HepG2 (cell line): ENCODE results near the gene IL27RA. TPM values are rescaled to one million over a fixed set of nuclear protein-coding genes. Genes with fewer than 3 reads are reported as not detected.

Source experiments
- CHD4 ChIP-seq: fragments of 200-600 bp; sonication (generic); IDR thresholded peaks from 2 replicates; pipeline ENCODE4 v1.7.0; 2017; ENCODE audit warnings: mild to moderate bottlenecking, low read length, borderline replicate concordance
- DBP ChIP-seq: sonication (generic); formaldehyde crosslinking; IDR thresholded peaks from 2 replicates; pipeline ENCODE4 v1.4.0; 2020; ENCODE audit warnings: missing genetic modification reagents; ENCODE audit errors: not compliant biosample characterization
- EED ChIP-seq: sonication (generic); formaldehyde crosslinking; IDR thresholded peaks from 2 replicates; pipeline ENCODE4 v1.5.0; 2020; ENCODE audit warnings: mild to moderate bottlenecking, missing genetic modification reagents
- GLI4 ChIP-seq: sonication (generic); formaldehyde crosslinking; IDR thresholded peaks from 2 replicates; pipeline ENCODE4 v1.5.1; 2020; ENCODE audit warnings: missing genetic modification reagents, mild to moderate bottlenecking, moderate library complexity, borderline replicate concordance
- HDAC2 ChIP-seq: sonication (generic); formaldehyde crosslinking; IDR thresholded peaks from 2 replicates; pipeline ENCODE4 v1.4.0; 2020; ENCODE audit warnings: missing genetic modification reagents
- HOXA7 ChIP-seq: sonication (generic); formaldehyde crosslinking; IDR thresholded peaks from 2 replicates; pipeline ENCODE4 v1.8.1; 2022; ENCODE audit warnings: mild to moderate bottlenecking, missing genetic modification reagents, moderate library complexity
- IKZF1 ChIP-seq: fragments of 450-650 bp; IDR thresholded peaks from 2 replicates; pipeline ENCODE4 v1.7.1; 2016
- MXD4 ChIP-seq: IDR thresholded peaks from 2 replicates; pipeline ENCODE4 v1.6.1; 2016; ENCODE audit warnings: mild to moderate bottlenecking, missing biosample characterization, missing genetic modification reagents
- NFAT5 ChIP-seq: sonication (generic); formaldehyde crosslinking; IDR thresholded peaks from 2 replicates; pipeline ENCODE4 v1.4.0; 2020; ENCODE audit warnings: missing genetic modification reagents
- NFATC3 ChIP-seq: sonication (generic); formaldehyde crosslinking; IDR thresholded peaks from 2 replicates; pipeline ENCODE4 v1.5.1; 2020; ENCODE audit warnings: mild to moderate bottlenecking, missing genetic modification reagents
- RFX3 ChIP-seq: IDR thresholded peaks from 2 replicates; pipeline ENCODE4 v1.6.1; 2016; ENCODE audit warnings: missing biosample characterization, missing genetic modification reagents
- RFXANK ChIP-seq: IDR thresholded peaks from 2 replicates; pipeline ENCODE4 v1.6.1; 2016
- RNF2 ChIP-seq: fragments of 450-650 bp; conservative IDR thresholded peaks from 2 replicates; pipeline ENCODE4 v1.6.1; 2016; ENCODE audit warnings: low read depth
- U2AF2 ChIP-seq: fragments of 200-400 bp; formaldehyde crosslinking; IDR thresholded peaks from 2 replicates; pipeline ENCODE4 v1.6.1; 2017; ENCODE audit warnings: low read depth, mild to moderate bottlenecking, low read length
- ZBTB7B ChIP-seq: sonication (generic); formaldehyde crosslinking; IDR thresholded peaks from 2 replicates; pipeline ENCODE4 v1.4.0; 2020; ENCODE audit warnings: missing genetic modification reagents
- ZNF121 ChIP-seq: sonication (generic); formaldehyde crosslinking; IDR thresholded peaks from 2 replicates; pipeline ENCODE4 v1.5.0; 2020; ENCODE audit warnings: mild to moderate bottlenecking, missing genetic modification reagents
- ZNF136 ChIP-seq: sonication (generic); formaldehyde crosslinking; IDR thresholded peaks from 2 replicates; pipeline ENCODE4 v1.8.1; 2022; ENCODE audit warnings: low read depth, mild to moderate bottlenecking, moderate library complexity, missing genetic modification reagents
- ZNF207 ChIP-seq: fragments of 450-650 bp; IDR thresholded peaks from 2 replicates; pipeline ENCODE4 v1.6.1; 2016; ENCODE audit warnings: antibody characterized with exemption, borderline replicate concordance
- ZNF260 ChIP-seq: sonication (generic); formaldehyde crosslinking; IDR thresholded peaks from 2 replicates; pipeline ENCODE4 v1.4.0; 2020; ENCODE audit warnings: missing genetic modification reagents, low read depth, mild to moderate bottlenecking, borderline replicate concordance
- ZNF274 ChIP-seq: sonication (generic); formaldehyde crosslinking; IDR thresholded peaks from 2 replicates; pipeline ENCODE4 v1.5.1; 2020; ENCODE audit warnings: mild to moderate bottlenecking, missing genetic modification reagents
- ZNF292 ChIP-seq: sonication (generic); formaldehyde crosslinking; IDR thresholded peaks from 2 replicates; pipeline ENCODE4 v1.8.1; 2022; ENCODE audit warnings: mild to moderate bottlenecking, low read depth, missing genetic modification reagents, borderline replicate concordance
- ZNF383 ChIP-seq: sonication (generic); formaldehyde crosslinking; IDR thresholded peaks from 2 replicates; pipeline ENCODE4 v1.4.0; 2020; ENCODE audit warnings: missing genetic modification reagents, mild to moderate bottlenecking, borderline replicate concordance
- ZNF547 ChIP-seq: sonication (generic); formaldehyde crosslinking; IDR thresholded peaks from 2 replicates; pipeline ENCODE4 v1.5.1; 2020; ENCODE audit warnings: mild to moderate bottlenecking, missing genetic modification reagents
- ZNF570 ChIP-seq: sonication (generic); formaldehyde crosslinking; IDR thresholded peaks from 2 replicates; pipeline ENCODE4 v1.4.0; 2020; ENCODE audit warnings: mild to moderate bottlenecking, missing genetic modification reagents, borderline replicate concordance
- ZNF614 ChIP-seq: IDR thresholded peaks from 2 replicates; pipeline ENCODE4 v1.6.1; 2018; ENCODE audit warnings: missing biosample characterization, missing genetic modification reagents, inconsistent platforms, borderline replicate concordance
- ZNF768 ChIP-seq: sonication (generic); formaldehyde crosslinking; IDR thresholded peaks from 2 replicates; pipeline ENCODE4 v1.4.0; 2020; ENCODE audit warnings: missing genetic modification reagents
- ZNF879 ChIP-seq: sonication (generic); formaldehyde crosslinking; IDR thresholded peaks from 2 replicates; pipeline ENCODE4 v1.8.1; 2023; ENCODE audit warnings: missing genetic modification reagents
- polyA plus RNA-seq, 8 experiments: library from polyadenylated mRNA; depleted of rRNA in 3 of 8; stranded (reverse) in 7 of 8; unstranded in 1 of 8; fragments of >200 nt; fragmentation: Illumina TruSeq in 4 of 8; extraction: Trizol in 4 of 8; gene quantifications; 2 replicates each; pipeline versions ENCODE4 v1.2.1 to v1.2.3, GENCODE V29; 2011 to 2016; ENCODE audit warnings: low read depth in 4 of 8, missing spikeins in 1 of 8, mixed read lengths in 1 of 8; ENCODE audit not compliant: insufficient read depth in 1 of 8
- total RNA-seq, 5 experiments: library from RNA; depleted of rRNA; stranded (reverse); fragments of >200 nt; fragmentation: Illumina TruSeq; extraction: Trizol; gene quantifications; 2 replicates each; pipeline ENCODE4 v1.2.3, GENCODE V29; 2016; ENCODE audit warnings: low read depth in 1 of 5

Gene IL27RA
- total and polyA plus RNA-seq, 2 of the 13 experiments (the other 11 are each of a cell fraction or from before 2014, with no cell fraction given), result 3.5 to 8.1 TPM

- no peak for TF ChIP-seq ZNF260 (CRISPR knock-in tag)
- TF ChIP-seq ZNF121 (CRISPR knock-in tag), result no peak
- no peak for TF ChIP-seq DBP (CRISPR knock-in tag)
- peak; percentile 65; the same call in 1 of the 2 replicates for TF ChIP-seq NFAT5 (CRISPR knock-in tag)
- TF ChIP-seq ZNF768 (CRISPR knock-in tag), result no peak
- TF ChIP-seq ZNF614, result peak; percentile 67
- peak; percentile 47; the same call in 1 of the 2 replicates for TF ChIP-seq MXD4 (CRISPR knock-in tag)
- no peak for TF ChIP-seq GLI4 (CRISPR knock-in tag)
- no peak for TF ChIP-seq ZNF292 (CRISPR knock-in tag)
- no peak for TF ChIP-seq U2AF2
- peak; percentile 15; the same call in 1 of the 2 replicates for TF ChIP-seq ZNF274 (CRISPR knock-in tag)
- TF ChIP-seq ZBTB7B (CRISPR knock-in tag), result no peak
- TF ChIP-seq RFX3 (CRISPR knock-in tag), result no peak
- TF ChIP-seq ZNF383 (CRISPR knock-in tag), result no peak
- no peak for TF ChIP-seq RNF2
- TF ChIP-seq CHD4, result no peak
- peak; percentile 56; the same call in 1 of the 2 replicates for TF ChIP-seq HDAC2
- TF ChIP-seq IKZF1, result no peak
- TF ChIP-seq EED (CRISPR knock-in tag), result no peak
- TF ChIP-seq ZNF570 (CRISPR knock-in tag), result no peak
- TF ChIP-seq ZNF136 (CRISPR knock-in tag), result no peak
- no peak for TF ChIP-seq ZNF879 (CRISPR knock-in tag)
- peak; percentile 48; the same call in 1 of the 2 replicates for TF ChIP-seq RFXANK (CRISPR knock-in tag)
- TF ChIP-seq HOXA7, result no peak
- TF ChIP-seq ZNF547 (CRISPR knock-in tag), result no peak; the same call in 1 of the 2 replicates
- TF ChIP-seq NFATC3 (CRISPR knock-in tag), result no peak
- TF ChIP-seq ZNF207, result no peak
Observed at GRCh38 chr19:14080887-14081796, 49.6 kb downstream of the IL27RA start (continued).
